ENCODE results near the gene SOCS6.

- TF ChIP-seq ARNTL (CRISPR knock-in tag; IDR thresholded peaks at IDR 0.05; ENCODE audit: borderline replicate concordance, low read depth) = no peak
- no peak for TF ChIP-seq CREB5 (CRISPR knock-in tag; IDR thresholded peaks at IDR 0.05; ENCODE audit: low read depth)
- TF ChIP-seq ESRRG (CRISPR knock-in tag; IDR thresholded peaks at IDR 0.05) = no peak
- no peak for TF ChIP-seq ZFP3 (CRISPR knock-in tag; IDR thresholded peaks at IDR 0.05)
- TF ChIP-seq ZNF70 (CRISPR knock-in tag; IDR thresholded peaks at IDR 0.05) = no peak
- no peak for TF ChIP-seq ZNF8 (CRISPR knock-in tag; IDR thresholded peaks at IDR 0.05)
- no peak for TF ChIP-seq PATZ1 (CRISPR knock-in tag; IDR thresholded peaks at IDR 0.05; ENCODE audit: borderline replicate concordance)
Measured at GRCh38 chr18:70339915-70340314, 51.1 kb downstream of the SOCS6 start.

All from SK-N-SH treated with all-trans-retinoic acid at 6 μM for 48 hours (cell line).